ENCODE results near the gene IGF2BP1. TPM values are rescaled to one million over a fixed set of nuclear protein-coding genes. Genes with fewer than 3 reads are reported as not detected.

Gene IGF2BP1
- total RNA-seq (2022; extraction: Qiagen RNA extraction; ENCODE audit: low read depth): 52.3 to 95.3 TPM (median 84.2 TPM) in 5 replicates

GRCh38 chr17:48997103-48997826 is at the start of gene IGF2BP1:
Gene IGF2BP1, plus strand, starts transcription at chr17:48997385. Its CDS starts 361 bp downstream, at chr17:48997746.

Other genes with a start within 250 kb of the IGF2BP1 start
- gene TTLL6, start 180.2 kb upstream of the IGF2BP1 start, total RNA-seq (2022; extraction: Qiagen RNA extraction; ENCODE audit: low read depth): 0.48 to 0.97 TPM (median 0.71 TPM) in 5 replicates
- gene CALCOCO2, start 166.3 kb upstream of the IGF2BP1 start, total RNA-seq (2022; extraction: Qiagen RNA extraction; ENCODE audit: low read depth): 65.4 to 93.9 TPM (median 72.0 TPM) in 5 replicates
- gene ATP5MC1, start 104.6 kb upstream of the IGF2BP1 start, total RNA-seq (2022; extraction: Qiagen RNA extraction; ENCODE audit: low read depth): 489 to 693 TPM (median 562 TPM) in 5 replicates
- 117 to 129 TPM (median 124 TPM) in 5 replicates for gene UBE2Z, start 89.0 kb upstream of the IGF2BP1 start, total RNA-seq (2022; extraction: Qiagen RNA extraction; ENCODE audit: low read depth)
- gene SNF8, start 52.5 kb upstream of the IGF2BP1 start, total RNA-seq (2022; extraction: Qiagen RNA extraction; ENCODE audit: low read depth): 274 to 350 TPM (median 305 TPM) in 5 replicates
- gene GIP, start 28.8 kb upstream of the IGF2BP1 start, total RNA-seq (2022; extraction: Qiagen RNA extraction; ENCODE audit: low read depth): 3.7 to 4.9 TPM (median 4.4 TPM) in 5 replicates
- gene B4GALNT2, start 135.4 kb downstream of the IGF2BP1 start, total RNA-seq (2022; extraction: Qiagen RNA extraction; ENCODE audit: low read depth): 0.36 to 0.59 TPM (median 0.43 TPM) in 5 replicates
- gene GNGT2, start 213.2 kb downstream of the IGF2BP1 start, total RNA-seq (2022; extraction: Qiagen RNA extraction; ENCODE audit: low read depth): 0.42 to 0.62 TPM (median 0.47 TPM) in 4 of 5 replicates, not detected in the other
- not detected in 5 replicates for gene ABI3, start 213.3 kb downstream of the IGF2BP1 start, total RNA-seq (2022; extraction: Qiagen RNA extraction; ENCODE audit: low read depth)
- 0.69 to 1.2 TPM (median 0.77 TPM) in 5 replicates for gene PHOSPHO1, start 233.4 kb downstream of the IGF2BP1 start, total RNA-seq (2022; extraction: Qiagen RNA extraction; ENCODE audit: low read depth)